ENCODE measurements around the gene TOR4A.
A peak's percentile ranks its signal among the peaks of the same experiment; 100 is the strongest.

Gene TOR4A

DNA sequence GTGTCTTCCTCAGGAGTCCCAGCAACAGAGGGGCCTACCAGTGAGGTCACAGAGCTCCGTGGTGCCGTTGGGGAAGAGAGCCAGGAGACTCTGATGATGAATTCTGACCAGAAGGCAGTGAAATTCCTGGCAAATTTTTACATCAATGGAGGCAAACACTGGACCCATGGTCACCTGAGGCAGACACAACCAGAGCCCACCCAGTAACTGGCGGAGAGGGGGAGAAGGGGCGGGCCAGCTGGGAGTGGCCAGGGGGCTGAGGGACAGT is 26.4 kb upstream of the TOR4A start, which contains the start of gene STPG3:
Gene STPG3, plus strand, starts transcription at position 93 of the 268 bp plus-strand sequence. Its CDS starts 1 bp downstream, at position 94.
- Histone ChIP-seq H3K27me3 (ENCODE audit: insufficient read depth, low read length, poor library complexity) (no peaks in the 10 kb centered on the region), H3K36me3 (ENCODE audit: insufficient read depth, low read length) (peaks cover 6% of the 10 kb centered on the region), H3K4me3 (ENCODE audit: low read depth in 1 of 2, low read length in 2 of 2) (no peak within 1 kb of the TSS), H3K4me1 (ENCODE audit: insufficient read depth, low read length) (peaks cover 20% of the 10 kb centered on the region), H3K9ac (ENCODE audit: low read depth, low read length) (no peak within 1 kb of the TSS), H3K27ac (ENCODE audit: low read length) (no peak within 1 kb of the TSS), H3K4me2 (ENCODE audit: insufficient read depth, low read length) (no peak within 1 kb of the TSS), H3K9me3 (ENCODE audit: insufficient read depth, low read length, severe bottlenecking) (no peaks in the 10 kb centered on the region), H2AFZ (ENCODE audit: low read depth, low read length) (no peak within 1 kb of the TSS), H4K20me1 (ENCODE audit: insufficient read depth, low read length) (peaks cover 6% of the 10 kb centered on the region), H3K79me2 (ENCODE audit: insufficient read depth, low read length) (peaks cover 15% of the 10 kb centered on the region)
- DNase-seq (no peak), ATAC-seq (ENCODE audit: insufficient read depth, low read depth) (no peak)
- TF ChIP-seq, protein P1, sequence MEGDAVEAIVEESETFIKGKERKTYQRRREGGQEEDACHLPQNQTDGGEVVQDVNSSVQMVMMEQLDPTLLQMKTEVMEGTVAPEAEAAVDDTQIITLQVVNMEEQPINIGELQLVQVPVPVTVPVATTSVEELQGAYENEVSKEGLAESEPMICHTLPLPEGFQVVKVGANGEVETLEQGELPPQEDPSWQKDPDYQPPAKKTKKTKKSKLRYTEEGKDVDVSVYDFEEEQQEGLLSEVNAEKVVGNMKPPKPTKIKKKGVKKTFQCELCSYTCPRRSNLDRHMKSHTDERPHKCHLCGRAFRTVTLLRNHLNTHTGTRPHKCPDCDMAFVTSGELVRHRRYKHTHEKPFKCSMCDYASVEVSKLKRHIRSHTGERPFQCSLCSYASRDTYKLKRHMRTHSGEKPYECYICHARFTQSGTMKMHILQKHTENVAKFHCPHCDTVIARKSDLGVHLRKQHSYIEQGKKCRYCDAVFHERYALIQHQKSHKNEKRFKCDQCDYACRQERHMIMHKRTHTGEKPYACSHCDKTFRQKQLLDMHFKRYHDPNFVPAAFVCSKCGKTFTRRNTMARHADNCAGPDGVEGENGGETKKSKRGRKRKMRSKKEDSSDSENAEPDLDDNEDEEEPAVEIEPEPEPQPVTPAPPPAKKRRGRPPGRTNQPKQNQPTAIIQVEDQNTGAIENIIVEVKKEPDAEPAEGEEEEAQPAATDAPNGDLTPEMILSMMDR (IDR thresholded peaks at IDR 0.05; ENCODE audit: borderline replicate concordance, extremely low read depth, low read length, poor library complexity, severe bottlenecking) = no peak
- no peak for TF ChIP-seq EZH2 (IDR thresholded peaks at IDR 0.05; ENCODE audit: borderline replicate concordance, low read depth, low read length, severe bottlenecking)

DNA sequence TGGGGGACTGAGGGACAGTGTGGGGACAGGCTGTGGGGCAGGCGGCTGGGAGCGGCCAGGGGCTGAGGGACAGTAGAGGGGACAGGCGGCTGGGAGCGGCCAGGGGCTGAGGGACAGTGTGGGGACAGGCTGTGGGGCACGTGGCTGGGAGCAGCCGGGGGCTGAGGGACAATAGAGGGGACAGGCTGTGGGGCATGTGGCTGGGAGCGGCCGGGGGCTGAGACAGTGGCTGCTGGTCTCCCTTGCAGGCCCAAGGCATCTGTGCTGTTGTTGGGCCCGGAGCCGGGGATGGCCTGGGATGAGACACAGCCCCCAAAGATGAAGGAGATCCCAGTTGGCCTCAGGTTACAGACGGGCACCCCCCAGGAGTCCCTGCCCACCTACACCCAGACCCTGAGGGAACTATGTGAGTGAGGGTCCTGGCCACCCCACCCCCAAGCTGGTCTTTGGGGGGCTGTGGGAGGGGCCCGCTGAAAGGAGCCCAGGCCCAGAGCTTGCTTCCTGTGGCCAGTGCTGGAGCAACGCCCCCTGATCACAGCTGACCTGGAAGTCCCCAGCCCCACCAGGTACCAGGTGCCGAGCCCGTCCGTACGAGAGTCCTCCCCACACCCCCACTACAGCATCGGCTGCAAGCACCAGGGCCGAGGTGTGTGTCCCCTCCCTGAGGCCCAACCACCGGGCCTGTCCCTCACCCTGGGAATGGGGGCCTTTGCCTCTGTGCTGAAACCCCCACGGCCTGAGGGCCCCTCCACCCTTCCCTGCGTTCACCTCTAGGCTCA is 25.8 kb upstream of the TOR4A start:
- H3K27ac ChIP-seq (ENCODE audit: low read length) = no peak overlapping the region
- no peak overlapping the region for H2AFZ ChIP-seq (ENCODE audit: low read depth, low read length)
- H3K4me2 ChIP-seq (ENCODE audit: insufficient read depth, low read length) = no peak overlapping the region
- H3K9ac ChIP-seq (ENCODE audit: low read depth, low read length) = no peak overlapping the region
- no peaks in the 10 kb centered on the region for H3K9me3 ChIP-seq (ENCODE audit: insufficient read depth, low read length, severe bottlenecking)
- TF ChIP-seq EZH2 (IDR thresholded peaks at IDR 0.05; ENCODE audit: borderline replicate concordance, low read depth, low read length, severe bottlenecking) = no peak
- TF ChIP-seq, protein P1 (IDR thresholded peaks at IDR 0.05; ENCODE audit: borderline replicate concordance, extremely low read depth, low read length, poor library complexity, severe bottlenecking) = no peak
- ATAC-seq (ENCODE audit: insufficient read depth, low read depth) (no peak), DNase-seq (no peak)
- peaks cover 12% of the 10 kb centered on the region for H3K36me3 ChIP-seq (ENCODE audit: insufficient read depth, low read length)
- H4K20me1 ChIP-seq (ENCODE audit: insufficient read depth, low read length) = peaks cover 11% of the 10 kb centered on the region
- H3K27me3 ChIP-seq (ENCODE audit: insufficient read depth, low read length, poor library complexity) = no peaks in the 10 kb centered on the region
- H3K4me3 ChIP-seq (ENCODE audit: low read depth in 1 of 2, low read length in 2 of 2) = no peak overlapping the region
- peaks cover 21% of the 10 kb centered on the region for H3K79me2 ChIP-seq (ENCODE audit: insufficient read depth, low read length)
- peaks cover 26% of the 10 kb centered on the region for H3K4me1 ChIP-seq (ENCODE audit: insufficient read depth, low read length)

- no peaks in the 10 kb centered on the region for H3K9me3 ChIP-seq (ENCODE audit: insufficient read depth, low read length, severe bottlenecking)
- H3K4me1 ChIP-seq (ENCODE audit: insufficient read depth, low read length) = peaks cover 31% of the 10 kb centered on the region
- TF ChIP-seq EZH2 (IDR thresholded peaks at IDR 0.05; ENCODE audit: borderline replicate concordance, low read depth, low read length, severe bottlenecking) = no peak
- TF ChIP-seq, protein P1 (IDR thresholded peaks at IDR 0.05; ENCODE audit: borderline replicate concordance, extremely low read depth, low read length, poor library complexity, severe bottlenecking) = no peak
- H3K4me3 ChIP-seq (ENCODE audit: low read depth in 1 of 2, low read length in 2 of 2) = no peak overlapping the region
- no peak for DNase-seq
- H3K27me3 ChIP-seq (ENCODE audit: insufficient read depth, low read length, poor library complexity) = no peaks in the 10 kb centered on the region
- peaks cover 17% of the 10 kb centered on the region for H3K36me3 ChIP-seq (ENCODE audit: insufficient read depth, low read length)
- no peak overlapping the region for H3K27ac ChIP-seq (ENCODE audit: low read length)
- no peak for ATAC-seq (ENCODE audit: insufficient read depth, low read depth)
- H4K20me1 ChIP-seq (ENCODE audit: insufficient read depth, low read length) = peaks cover 14% of the 10 kb centered on the region
- H3K4me2 ChIP-seq (ENCODE audit: insufficient read depth, low read length) = 0 out of 2 replicates have a peak overlapping the region, but pooled peaks have one; percentile 94
- peak overlapping the region; percentile 91; the same call in 1 of the 2 replicates for H3K9ac ChIP-seq (ENCODE audit: low read depth, low read length)
- H2AFZ ChIP-seq (ENCODE audit: low read depth, low read length) = no peak overlapping the region
- peaks cover 28% of the 10 kb centered on the region for H3K79me2 ChIP-seq (ENCODE audit: insufficient read depth, low read length)
Measured at GRCh38 chr9:137252555-137253506, 24.7 kb upstream of the TOR4A start.
